Ovary (tissue), 9 donors: ENCODE measurements around the gene MYO1E. TPM values are rescaled to one million over a fixed set of nuclear protein-coding genes. Genes with fewer than 3 reads are reported as not detected.

Experiments used
- DNase-seq, 5 donors: peaks; one replicate each; pipeline ENCODE4 v3.0.0-alpha.2; 2019 to 2020
- H3K27ac ChIP-seq, 2 donors: fragments of 200-600 bp; one replicate each; pipeline versions ENCODE4 v1.5.1 to v1.8.0; 2019 to 2022
- H3K27me3 ChIP-seq: fragments of 200-600 bp; one replicate; pipeline ENCODE4 v1.8.0; 2022
- H3K36me3 ChIP-seq: fragments of 200-600 bp; sonication (generic); one replicate; pipeline ENCODE4 v1.5.1; 2019
- H3K4me1 ChIP-seq: one replicate; pipeline ENCODE4 v1.8.1; 2013; ENCODE audit warnings: mild to moderate bottlenecking, moderate library complexity; ENCODE audit not compliant: insufficient read depth
- H3K4me3 ChIP-seq: fragments of 200-600 bp; sonication (generic); one replicate; pipeline ENCODE4 v1.5.1; 2017
- H3K9me3 ChIP-seq, 2 donors: fragments of 200-600 bp in 1 of 2; sonication (generic) in 1 of 2; one replicate each; pipeline versions ENCODE4 v1.5.1 to v1.8.1; 2013 to 2019; ENCODE audit warnings: mild to moderate bottlenecking in 1 of 2, moderate library complexity in 1 of 2
- CTCF ChIP-seq, 3 donors: fragments of 450-650 bp in 2 of 3; fragments of 200-600 bp in 1 of 3; IDR thresholded peaks; one replicate each; pipeline versions ENCODE4 v1.5.1 to v1.8.0; 2016 to 2022; ENCODE audit warnings: antibody characterized with exemption in 3 of 3, mild to moderate bottlenecking in 1 of 3
- EP300 ChIP-seq: sonication (generic); formaldehyde crosslinking; IDR thresholded peaks from one replicate; pipeline ENCODE4 v1.6.1; 2017; ENCODE audit warnings: antibody characterized with exemption
- POLR2A ChIP-seq: fragments of 450-650 bp; IDR thresholded peaks from one replicate; pipeline ENCODE4 v1.6.1; 2017; ENCODE audit warnings: antibody characterized with exemption, mild to moderate bottlenecking, moderate library complexity
- WGBS, 3 donors: extraction: QIAGEN DNeasy Blood & Tissue Kit in 1 of 3; methylation state at CpG; one replicate each; pipeline versions ENCODE4 v1.1.5 to v1.1.7; 2013 to 2017; 5-methylcytosine and 5-hydroxymethylcytosine counted together
- intact Hi-C, 4 donors: fragments of 100-400 bp; cut with DNase I; formaldehyde crosslinking; loops; one replicate each; pipeline versions ENCODE4 v1.11.0 to v1.15.1; 2022 to 2023
- polyA plus RNA-seq, 2 donors: library from polyadenylated mRNA; stranded (reverse); fragments of 200-250 nt in 1 of 2; fragments of 350-450 nt in 1 of 2; fragmentation: Illumina TruSeq in 1 of 2; extraction: RNeasy Lipid Tissue Mini Kit (QIAGEN cat#74804) in 1 of 2; gene quantifications; one replicate each; pipeline ENCODE4 v1.2.3, GENCODE V29; 2013 to 2014
- total RNA-seq, 7 donors: library from RNA; depleted of rRNA in 2 of 7; stranded (reverse); fragments of >200 nt in 2 of 7; fragmentation: NEBNext Ultra II Directional in 3 of 7; extraction: Animal tissue kit (Norgen Biotek cat#: 25700) in 3 of 7; gene quantifications; one replicate each; pipeline versions ENCODE4 v1.1.0 to v1.2.4, GENCODE V29; 2016 to 2023
- donor health status: DM: no; HTN: no; CAD: no; lungs with moderate emphysema.
- donor health status: DM: no; HTN: no; CAD: no.
- donor health status: Bipolar disorder and iron deficiency.
- donor health status: DM: yes; HTN: yes; CAD: no.
- donor health status: DM: no; HTN: no; CAD: no.
- donor health status: DM: yes; HTN: yes; CAD: no.

Gene MYO1E
- total and polyA plus RNA-seq, 9 donors = 11.6 to 96.0 (median 44.8) TPM

- intact Hi-C loops = no loop called here
- WGBS, 3 donors = 69 to 76% (median 76%) methylated on average over 13 of the region's 13 CpGs
- no peak overlapping the region for H3K27ac ChIP-seq
- no peaks in the 10 kb centered on the region for H3K4me1 ChIP-seq
- TF ChIP-seq EP300 (no peak), CTCF (IDR thresholded peaks at IDR 0.05) (no peak), POLR2A (no peak)
- no peak for DNase-seq
- no peaks in the 10 kb centered on the region for H3K36me3 ChIP-seq
- H3K27me3 ChIP-seq = no peaks in the 10 kb centered on the region
- H3K4me3 ChIP-seq = no peak overlapping the region
- no peaks in the 10 kb centered on the region for H3K9me3 ChIP-seq
Observed at GRCh38 chr15:59400103-59400813, 27.6 kb upstream of the MYO1E start.

- WGBS, 3 donors = 63 to 71% (median 63%) methylated on average over 7 of the region's 7 CpGs
- no peak for DNase-seq
Observed at GRCh38 chr15:59399465-59400102, 26.9 kb upstream of the MYO1E start.

GRCh38 chr15:59398220-59398619, 25.5 kb upstream of the MYO1E start:
- no peaks in the 10 kb centered on the region for H3K36me3 ChIP-seq
- no peak overlapping the region for H3K27ac ChIP-seq
- DNase-seq = no peak
- intact Hi-C loops = no loop called here
- H3K27me3 ChIP-seq = no peaks in the 10 kb centered on the region
- no peak overlapping the region for H3K4me3 ChIP-seq
- TF ChIP-seq CTCF (IDR thresholded peaks at IDR 0.05) = no peak
- TF ChIP-seq POLR2A = no peak
- no peak for TF ChIP-seq EP300
- no peaks in the 10 kb centered on the region for H3K9me3 ChIP-seq
- 75 to 95% (median 86%) methylated on average over 1 of the region's 1 CpG for WGBS, 3 donors
- H3K4me1 ChIP-seq = no peaks in the 10 kb centered on the region

More at GRCh38 chr15:59399465-59400102, 26.9 kb upstream of the MYO1E start:
- H3K4me1 ChIP-seq = no peaks in the 10 kb centered on the region
- H3K36me3 ChIP-seq = no peaks in the 10 kb centered on the region
- H3K9me3 ChIP-seq = no peaks in the 10 kb centered on the region
- no peaks in the 10 kb centered on the region for H3K27me3 ChIP-seq
- TF ChIP-seq EP300 (no peak), POLR2A (no peak), CTCF (IDR thresholded peaks at IDR 0.05) (no peak)
- intact Hi-C loops = no loop called here
- H3K27ac ChIP-seq = no peak overlapping the region
- H3K4me3 ChIP-seq = no peak overlapping the region

- Histone ChIP-seq H3K9me3 (no peaks in the 10 kb centered on the region), H3K4me1 (no peaks in the 10 kb centered on the region), H3K4me3 (no peak overlapping the region), H3K27ac (no peak overlapping the region), H3K36me3 (no peaks in the 10 kb centered on the region), H3K27me3 (no peaks in the 10 kb centered on the region)
- 23 to 36% (median 31%) methylated on average over 3 of the region's 3 CpGs for WGBS, 3 donors
- TF ChIP-seq EP300 (no peak), CTCF (IDR thresholded peaks at IDR 0.05) (no peak), POLR2A (no peak)
- DNase-seq = no peak
- intact Hi-C loops = no loop called here
Observed at GRCh38 chr15:59396679-59397078, 24.0 kb upstream of the MYO1E start.
